ENCODE data around the gene NKAPD1. TPM values are rescaled to one million over a fixed set of nuclear protein-coding genes. Genes with fewer than 3 reads are reported as not detected.
"Not testable (repeated sequence)": the region's sequence is repeated elsewhere in the genome, so short reads cannot be mapped to it uniquely, and the experiment has no call there.

Gene NKAPD1
- total RNA-seq, 2 donors from 2014 or later, result 6.7 to 10.4 TPM

DNA sequence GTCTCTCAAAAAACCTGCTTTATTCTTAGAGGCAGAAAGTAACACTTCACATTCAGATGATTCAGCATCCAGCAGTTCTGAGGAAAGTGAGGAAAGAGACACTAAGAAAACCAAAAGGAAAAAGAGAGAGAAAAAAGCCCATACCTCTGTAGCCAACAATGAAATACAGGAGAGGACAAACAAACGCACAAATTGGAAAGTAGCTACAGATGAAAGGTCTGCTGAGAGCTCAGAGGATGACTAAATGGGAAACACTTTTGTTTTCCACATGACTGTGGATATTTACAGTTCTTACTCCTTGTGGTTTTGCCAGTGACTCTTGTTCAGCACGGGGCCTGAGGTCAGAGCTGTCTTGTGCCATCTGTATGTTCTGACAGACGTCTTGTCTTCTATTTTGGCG is 8.6 kb downstream of the NKAPD1 start:
- no peak for DNase-seq
- ATAC-seq, result no peak
- intact Hi-C loops (cut with DNase I), result no loop called here

DNA sequence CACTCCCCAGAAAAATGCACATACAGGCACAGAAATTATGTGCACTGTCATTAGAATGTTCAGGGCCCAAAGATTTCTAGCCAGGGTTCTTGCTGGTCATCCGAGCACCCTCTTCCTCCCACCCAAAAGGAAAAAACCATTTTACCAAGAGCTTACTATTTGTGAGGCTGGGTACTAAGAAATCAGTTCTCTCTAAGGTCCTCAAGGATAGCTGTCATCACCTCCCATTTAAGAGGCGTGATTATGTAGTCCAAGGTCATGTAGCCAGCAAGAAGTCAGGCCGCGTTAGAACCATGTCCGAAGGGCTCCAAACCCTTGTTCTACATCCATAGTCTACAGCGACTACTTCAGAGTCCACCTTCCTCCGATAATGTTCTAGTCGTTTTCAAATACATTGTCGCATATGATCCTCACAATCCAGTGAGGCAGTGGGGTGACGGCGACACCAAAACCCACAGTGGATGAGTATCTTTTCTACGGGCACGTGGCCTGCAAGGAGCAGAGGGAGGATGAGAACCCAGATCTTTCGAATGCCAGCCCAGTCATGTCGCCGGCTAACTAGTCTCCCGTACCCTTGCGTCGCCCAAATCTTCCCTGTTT is 11.8 kb downstream of the NKAPD1 start:
- intact Hi-C loops (cut with DNase I), result no loop called here
- DNase-seq (no peak), ATAC-seq (peak; percentile 32 to 49)

DNA sequence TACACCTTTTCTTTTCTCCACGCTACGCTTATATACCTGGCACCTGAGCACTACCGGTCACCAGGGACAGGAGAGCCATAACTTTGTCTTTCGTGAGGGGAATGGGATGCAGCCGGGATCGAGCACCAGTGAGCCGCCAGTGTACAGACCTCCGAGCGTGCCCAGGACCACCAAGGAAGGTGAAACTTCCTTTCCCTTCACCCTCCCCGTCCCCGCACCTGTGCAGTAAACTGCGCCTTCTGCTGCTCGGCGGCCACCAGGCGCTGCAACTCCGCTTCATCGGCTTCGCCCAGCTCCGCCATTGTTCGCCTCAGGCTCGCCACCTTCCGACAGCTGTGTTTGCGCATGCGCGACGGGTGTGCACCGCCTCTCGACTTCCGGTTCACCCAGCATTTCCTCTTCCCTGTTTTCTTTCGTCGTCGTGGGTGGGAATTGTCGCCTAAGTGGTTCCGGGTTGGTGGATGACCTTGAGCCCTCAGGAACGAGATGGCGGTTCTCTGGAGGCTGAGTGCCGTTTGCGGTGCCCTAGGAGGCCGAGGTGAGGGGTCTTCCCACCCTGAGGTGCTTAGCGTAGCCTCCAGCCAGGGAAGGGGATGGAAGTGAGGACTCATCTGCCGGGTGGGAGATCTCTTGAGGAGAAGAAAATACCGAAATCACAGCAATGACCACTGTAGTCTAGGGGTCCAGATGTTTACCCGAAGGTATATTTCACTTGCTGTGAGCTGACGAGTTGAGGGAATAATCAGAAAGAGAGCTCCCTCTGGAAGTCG is 12.5 kb downstream of the NKAPD1 start, which contains the start of the genes SDHD and TIMM8B:
TSS of gene SDHD (plus strand) at position 452 of the 770 bp plus-strand sequence. CDS start at position 487, 35 bp downstream.
TSS of gene TIMM8B (minus strand) at position 335 of the 770 bp plus-strand sequence. CDS start at position 302, 33 bp downstream.
- DNase-seq (peak; percentile 95), ATAC-seq (peak; percentile 98)
- intact Hi-C loops (cut with DNase I), result no loop called here

DNA sequence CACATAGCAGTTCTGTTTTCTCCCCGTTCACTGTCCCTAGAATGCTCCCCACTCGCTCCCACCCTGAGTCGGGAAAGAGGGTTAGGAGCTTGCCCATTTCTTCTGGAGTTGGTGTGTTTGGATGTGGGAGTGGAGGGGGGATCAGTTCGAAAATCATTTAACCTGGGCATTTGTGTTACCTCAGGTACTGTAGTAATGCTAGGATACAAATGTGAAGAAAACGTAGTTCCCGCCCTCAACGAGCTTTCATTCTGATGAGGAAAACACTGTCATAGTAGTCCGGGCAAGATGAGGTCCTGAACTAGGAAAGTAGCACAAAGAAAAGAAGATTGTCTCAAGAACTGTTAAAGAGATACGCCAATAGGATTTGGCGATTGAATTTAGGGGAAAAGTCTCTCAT is 13.1 kb downstream of the NKAPD1 start:
- ATAC-seq (peak in 1 of 2 donors; percentile 8), DNase-seq (no peak)
- intact Hi-C loops (cut with DNase I), result no loop called here

DNA sequence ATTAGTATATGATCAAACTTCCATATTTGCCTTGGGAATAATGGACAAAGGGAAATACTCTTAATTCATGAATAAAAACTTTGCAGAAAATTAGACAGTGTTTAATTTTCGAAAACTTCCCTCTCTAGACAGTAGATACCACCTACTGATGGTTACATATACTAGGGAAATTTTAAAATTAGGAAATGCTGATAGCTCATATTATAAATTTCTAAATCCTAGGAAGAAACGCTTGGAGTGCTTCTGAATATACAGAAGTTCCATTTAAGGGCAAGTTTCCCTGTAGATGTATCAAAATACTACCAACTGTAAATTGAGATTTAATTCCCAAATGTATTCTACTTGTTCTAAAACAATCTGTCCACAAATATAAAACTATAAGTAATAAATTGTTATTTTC is 21.2 kb downstream of the NKAPD1 start:
- DNase-seq; ATAC-seq; intact Hi-C loops (cut with DNase I): not testable (repeated sequence)

DNA sequence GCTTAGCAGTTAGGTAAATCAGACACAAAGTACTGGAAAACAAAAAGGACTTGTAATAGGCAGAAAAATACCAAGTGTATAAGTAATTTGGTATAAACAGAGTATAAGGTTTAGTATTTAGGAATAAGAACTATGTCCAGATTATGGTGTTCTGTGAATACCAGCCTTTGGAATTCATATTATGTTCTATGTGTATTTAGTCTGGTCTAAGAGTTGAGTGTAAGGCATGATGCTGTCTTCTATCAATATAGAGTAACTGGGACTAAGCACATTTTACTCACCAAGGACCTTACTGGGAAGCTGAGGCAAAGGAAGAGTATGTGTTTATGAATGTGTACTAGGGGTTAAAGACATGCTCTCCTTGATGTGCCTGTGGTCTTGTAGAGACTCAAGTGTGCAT is 22.1 kb downstream of the NKAPD1 start:
- intact Hi-C loops (cut with DNase I), result no loop called here
- ATAC-seq, result no peak
- no peak for DNase-seq

DNA sequence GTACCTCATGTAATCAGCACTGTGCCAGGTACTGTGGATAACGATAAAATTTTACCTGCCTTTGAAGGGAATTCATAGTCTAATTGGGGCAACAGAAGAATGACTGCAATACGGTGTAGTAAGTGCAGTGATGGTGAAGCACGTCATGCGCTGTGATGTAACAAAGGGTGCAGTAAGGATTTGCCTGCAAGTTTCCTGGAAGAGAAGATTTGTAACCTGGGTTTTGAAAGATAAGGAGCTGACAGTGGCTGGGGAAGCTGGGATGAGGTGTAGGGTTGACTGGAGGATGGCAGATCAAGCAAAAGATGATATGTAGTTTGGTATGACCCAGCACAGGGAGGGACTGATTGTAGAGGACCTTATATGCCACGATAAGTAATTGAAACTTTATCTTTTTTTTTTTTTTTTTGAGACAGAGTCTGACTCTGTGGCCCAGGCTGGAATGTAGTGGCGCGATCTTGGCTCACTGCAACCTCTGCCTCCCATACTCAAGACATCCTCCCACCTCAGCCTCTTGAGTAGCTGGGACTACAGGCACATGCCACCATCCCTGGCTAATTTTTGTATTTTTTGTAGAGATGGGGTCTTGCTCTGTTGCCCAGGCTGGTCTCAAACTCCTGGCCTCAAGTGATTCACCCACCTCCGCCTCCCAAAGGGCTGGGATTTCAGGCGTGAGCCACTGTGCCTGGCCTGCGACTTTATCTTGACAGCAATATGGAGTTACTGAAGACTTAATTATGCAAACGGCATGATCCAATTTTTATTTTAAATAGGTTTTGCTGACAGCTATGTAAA is 23.8 kb downstream of the NKAPD1 start:
- DNase-seq (no peak), ATAC-seq (no peak)
- intact Hi-C loops (cut with DNase I), result no loop called here

DNA sequence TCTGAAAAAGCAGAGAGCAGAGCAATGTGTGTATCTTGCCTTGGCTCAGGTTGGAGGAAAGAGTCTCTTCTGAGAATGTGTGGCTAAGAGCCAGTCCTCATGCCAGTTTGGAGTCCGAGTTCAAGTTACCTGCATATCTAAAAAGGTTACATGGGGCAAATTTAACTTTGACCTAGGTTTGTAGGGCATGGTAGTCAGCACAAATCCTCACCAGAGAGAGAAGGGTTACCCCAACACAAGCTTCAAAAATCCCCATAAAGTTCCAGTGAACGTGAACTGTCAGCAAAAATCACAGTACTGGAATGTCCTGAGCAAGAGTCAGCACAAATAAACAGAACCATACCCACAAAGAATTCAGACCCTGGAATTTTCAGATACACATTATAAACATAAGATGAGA is 26.4 kb downstream of the NKAPD1 start:
- intact Hi-C loops (cut with DNase I), result no loop called here
- ATAC-seq (no peak), DNase-seq (no peak)

DNA sequence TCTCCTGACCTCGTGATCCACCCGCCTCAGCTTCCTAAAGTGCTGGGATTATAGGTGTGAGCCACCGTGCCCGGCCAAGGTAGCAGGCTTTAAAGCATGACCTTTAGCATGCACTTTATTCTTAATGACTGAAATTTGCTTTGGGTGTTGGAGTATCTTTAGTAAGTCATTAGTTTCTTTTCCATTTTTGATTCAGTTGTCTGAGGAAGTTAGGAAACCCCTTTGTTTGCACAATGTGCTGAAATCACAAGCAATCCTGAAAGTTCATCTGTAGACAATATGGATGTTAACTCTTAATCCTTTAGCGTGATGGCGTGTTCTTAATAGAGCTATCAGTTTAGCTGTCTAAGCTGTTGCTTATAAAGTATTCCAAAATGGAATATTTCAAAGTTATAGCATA is 29.3 kb downstream of the NKAPD1 start:
- ATAC-seq (no peak), DNase-seq (no peak)
- intact Hi-C loops (cut with DNase I), result no loop called here

DNA sequence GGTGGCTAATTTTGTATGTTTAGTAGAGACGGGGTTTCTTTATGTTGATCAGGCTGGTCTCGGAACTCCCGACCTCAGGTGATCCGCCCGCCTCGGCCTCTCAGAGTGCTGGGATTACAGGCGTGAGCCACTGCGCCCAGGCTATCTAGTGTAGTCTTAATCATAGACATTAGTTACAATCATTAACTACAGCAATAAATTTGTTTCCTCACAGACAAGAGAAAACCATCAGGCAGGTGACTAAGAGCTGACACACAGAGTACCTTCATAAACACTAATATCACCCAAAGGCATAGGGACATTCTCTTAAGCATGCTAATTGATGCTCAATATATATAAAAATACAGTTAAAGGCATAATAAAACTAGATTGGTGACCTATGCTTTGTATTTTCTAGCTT is 32.0 kb downstream of the NKAPD1 start:
- no peak for ATAC-seq
- no peak for DNase-seq
- intact Hi-C loops (cut with DNase I), result no loop called here

DNA sequence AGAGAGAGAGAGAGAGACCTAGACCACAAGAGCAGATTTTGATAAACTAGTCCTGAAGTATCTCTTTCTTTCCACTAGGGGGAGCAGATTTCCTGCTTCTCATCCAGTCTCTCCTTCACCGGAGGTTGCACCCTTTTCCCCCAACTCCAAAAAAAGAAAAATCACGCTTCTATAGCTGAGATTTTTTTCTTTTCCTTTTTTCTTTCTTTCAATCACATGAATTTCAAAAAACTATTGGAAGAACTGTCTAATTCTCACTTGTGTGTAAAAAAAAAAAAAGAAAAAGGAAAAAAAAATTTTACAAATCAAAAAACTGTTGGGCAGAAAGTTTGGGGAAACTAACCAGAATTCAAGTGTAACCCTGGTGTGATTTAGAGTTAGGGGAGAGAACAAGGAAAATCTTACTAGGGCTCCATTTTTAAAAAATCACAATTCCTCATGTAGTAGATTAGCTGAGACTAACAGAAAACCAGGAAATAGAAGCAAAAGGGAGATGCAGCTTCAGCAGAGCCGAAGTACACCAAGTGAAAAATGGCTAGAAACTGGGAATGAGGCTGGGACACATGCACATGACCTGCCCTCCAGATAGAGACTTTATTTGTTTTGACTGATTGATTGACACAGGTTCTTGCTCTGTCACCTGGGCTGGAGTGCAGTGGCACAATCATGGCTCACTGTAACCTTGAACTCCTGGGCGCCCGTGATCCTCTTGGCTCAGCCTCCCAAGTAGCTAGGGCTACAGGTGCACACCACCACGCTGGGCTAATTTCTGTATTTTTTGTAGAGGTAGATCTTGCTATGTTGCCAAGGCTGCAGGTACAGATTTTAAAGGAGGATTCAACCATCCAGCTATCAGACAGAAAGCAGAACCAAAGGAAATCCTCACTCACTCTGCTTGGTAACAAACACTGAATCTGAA is 39.7 kb downstream of the NKAPD1 start:
- intact Hi-C loops (cut with DNase I), result loop anchor here in 1 of 2 donors (5.0 kb wide), 1 partner anchor 169 kb away; no protein-coding TSS in a partner anchor
- ATAC-seq (peak; percentile 72 to 79), DNase-seq (no peak)

DNA sequence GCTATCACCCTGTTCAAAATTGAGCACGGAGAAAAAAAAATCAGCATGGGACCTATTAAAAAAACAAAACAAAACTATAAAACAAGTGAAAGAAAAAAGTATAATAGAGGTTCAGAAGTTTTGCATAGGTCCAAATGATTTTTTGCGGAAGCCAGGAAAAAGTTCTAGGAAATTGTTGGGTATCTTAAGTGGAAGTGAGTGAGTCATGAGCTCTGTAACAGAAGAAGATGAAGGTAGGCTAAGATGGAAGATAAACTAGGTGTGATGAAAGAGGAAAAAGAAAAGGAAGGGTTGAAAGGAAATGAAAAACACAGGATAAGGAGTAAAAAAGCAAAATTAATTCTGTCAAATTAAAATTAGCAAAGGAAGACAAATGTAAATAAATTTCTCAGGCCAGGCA is 40.4 kb downstream of the NKAPD1 start:
- no peak for ATAC-seq
- intact Hi-C loops (cut with DNase I), result loop anchor here in 1 of 2 donors (5.0 kb wide), 1 partner anchor 168 kb away; no protein-coding TSS in a partner anchor

DNA sequence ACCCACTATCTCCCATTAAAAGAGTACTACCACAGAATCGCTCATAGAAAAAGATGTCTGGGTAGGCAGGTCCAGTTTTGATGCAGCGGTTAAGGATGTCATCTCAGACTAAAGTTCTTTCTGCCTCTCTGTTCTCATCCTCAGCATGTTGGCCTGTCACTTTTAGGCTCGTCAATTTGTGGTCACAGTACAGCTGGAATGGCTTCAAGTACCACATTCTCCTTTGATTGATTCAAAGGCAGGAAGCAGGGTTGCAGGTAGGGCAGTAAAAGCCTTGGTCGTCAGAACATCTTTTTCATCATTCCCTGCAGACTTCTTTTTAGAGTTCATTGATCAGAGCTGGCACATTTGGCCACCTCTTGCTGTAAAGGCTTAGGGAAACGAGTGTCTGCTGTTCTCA is 41.3 kb downstream of the NKAPD1 start:
- intact Hi-C loops (cut with DNase I), result no loop called here
- no peak for DNase-seq
- ATAC-seq, result no peak

More for the DNA sequence above, 40.4 kb downstream of the NKAPD1 start:
- DNase-seq, result no peak

DNA sequence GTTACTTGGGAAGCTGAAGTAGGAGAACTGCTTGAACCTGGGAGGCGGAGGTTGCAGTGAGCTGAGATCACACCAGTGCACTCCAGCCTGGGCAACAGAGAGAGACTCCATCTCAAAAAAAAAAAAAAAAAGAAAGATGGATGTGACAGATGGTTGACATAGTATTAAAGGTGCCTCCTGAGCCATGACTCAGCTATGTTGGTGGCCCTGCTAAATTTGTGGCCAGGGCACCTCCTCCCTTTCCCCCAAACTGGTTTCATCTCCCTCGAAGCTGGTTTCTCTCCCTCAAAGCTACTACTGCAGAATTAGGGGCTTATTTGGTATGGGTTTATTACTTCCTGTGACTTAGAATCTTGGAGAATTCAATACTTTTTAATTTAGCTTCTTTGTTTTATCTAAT is 44.1 kb downstream of the NKAPD1 start:
- ATAC-seq (no peak), DNase-seq (no peak)
- intact Hi-C loops (cut with DNase I), result no loop called here

DNA sequence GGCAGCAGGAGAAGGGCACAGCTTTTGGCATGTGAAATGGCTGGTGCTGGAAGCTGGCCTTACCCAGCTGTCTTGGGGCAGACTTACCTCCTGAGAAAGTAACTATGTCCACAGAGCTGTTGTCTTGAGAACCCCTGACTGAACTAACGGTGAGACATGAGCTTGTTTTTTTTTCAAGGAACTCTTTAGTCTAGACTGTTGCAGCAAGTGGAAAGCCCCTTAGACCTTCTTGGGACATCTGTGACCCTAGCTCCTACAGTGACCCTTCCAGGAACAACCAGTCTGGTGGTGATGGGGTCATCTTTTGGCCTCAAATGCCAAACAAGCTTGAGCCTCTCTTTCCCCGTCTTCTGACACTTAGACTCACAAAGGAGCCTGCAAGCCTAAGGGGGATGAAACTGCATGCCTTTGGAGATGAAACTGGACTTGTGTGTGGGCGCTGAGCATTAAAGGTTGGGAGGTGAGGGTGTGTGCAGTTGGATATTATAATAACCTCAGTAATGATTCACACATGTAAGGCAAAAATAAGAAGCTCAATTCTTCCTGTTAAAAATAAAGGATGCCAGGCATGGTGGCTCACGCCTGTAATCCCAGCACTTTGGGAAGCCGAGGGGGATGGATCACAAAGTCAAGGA is 48.0 kb downstream of the NKAPD1 start:
- no peak for ATAC-seq
- no peak for DNase-seq
- intact Hi-C loops (cut with DNase I), result no loop called here

DNA sequence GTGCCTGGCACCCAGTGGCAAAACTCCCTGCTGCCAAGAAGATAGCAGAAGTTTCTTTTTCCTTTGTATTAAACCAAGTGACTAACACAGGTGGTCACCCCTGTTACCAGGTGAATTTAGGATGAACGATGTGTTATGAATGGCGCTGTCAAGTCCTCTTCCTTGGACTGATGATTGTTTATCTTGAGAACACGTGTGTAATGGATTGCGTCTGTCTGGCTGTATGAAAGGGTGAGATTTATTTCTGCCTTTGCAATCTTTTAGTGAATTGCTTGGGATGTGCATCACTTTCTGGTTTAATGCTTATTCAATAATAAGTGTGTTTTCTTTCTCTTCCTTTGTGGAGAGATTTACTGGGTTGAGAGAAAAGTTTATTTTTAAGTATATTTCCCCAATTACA is 49.0 kb downstream of the NKAPD1 start:
- ATAC-seq, result no peak
- DNase-seq, result no peak
- intact Hi-C loops (cut with DNase I), result no loop called here

DNA sequence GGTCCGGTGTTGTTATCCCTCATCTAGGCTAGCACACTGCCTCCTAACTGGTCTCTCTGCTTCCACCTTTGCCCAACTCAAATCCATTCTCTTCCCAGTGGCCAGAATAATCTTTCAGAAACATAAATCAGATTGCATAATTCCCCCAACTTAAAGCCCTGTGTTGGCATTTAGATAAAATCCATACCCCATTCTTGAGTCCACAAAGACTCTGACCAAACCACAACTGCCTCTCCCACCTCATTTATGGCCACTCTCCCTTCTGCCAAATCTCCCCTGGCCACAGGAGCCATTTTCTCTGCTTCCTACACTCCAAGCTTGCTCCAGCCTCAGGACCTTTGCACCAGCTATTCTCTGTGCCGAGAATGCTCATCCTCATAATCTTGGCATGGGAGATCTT is 53.0 kb downstream of the NKAPD1 start:
- ATAC-seq, result no peak
- intact Hi-C loops (cut with DNase I), result loop anchor here in 1 of 2 donors (5.0 kb wide), 1 partner anchor 40 kb away; the partner anchor contains the start of gene TEX12
- DNase-seq, result no peak

DNA sequence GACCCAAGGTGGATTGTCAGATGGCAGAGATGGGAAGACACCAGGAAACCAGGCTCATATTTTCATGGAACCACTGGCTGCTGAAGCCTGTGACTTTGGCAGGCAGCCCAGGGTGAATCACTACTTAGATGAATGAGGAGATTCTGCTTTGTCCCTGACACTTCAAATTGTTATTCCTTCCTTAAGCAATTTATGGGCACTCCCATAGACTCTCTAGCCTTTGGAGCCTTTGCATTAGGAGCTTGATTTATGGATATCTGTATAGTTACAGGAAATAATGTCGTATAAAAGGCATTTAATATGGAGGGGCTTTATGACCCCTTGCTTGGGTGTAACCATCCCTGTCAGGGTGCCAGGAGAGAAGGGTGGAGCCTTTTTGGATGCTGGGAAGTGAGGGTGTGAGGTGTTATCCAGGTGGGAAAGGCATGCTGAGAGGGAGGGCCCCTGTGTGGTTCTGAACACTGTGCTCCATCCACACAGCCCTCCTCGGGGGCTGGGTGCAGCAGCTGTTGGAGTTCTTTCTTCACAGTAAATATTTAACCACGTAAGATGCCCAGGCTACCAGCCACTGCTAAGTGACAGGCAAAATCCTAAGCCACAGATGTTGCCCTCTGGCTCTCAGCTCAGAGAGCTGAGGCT is 54.5 kb downstream of the NKAPD1 start:
- ATAC-seq (peak; percentile 41 to 66), DNase-seq (peak; percentile 58)
- intact Hi-C loops (cut with DNase I), result loop anchor here in 1 of 2 donors (5.0 kb wide), 1 partner anchor 39 kb away; the partner anchor contains the start of gene TEX12

Measured in left cardiac atrium (tissue), 4 donors.